RWPE2 (cell line): Measurements from ENCODE around the gene KIRREL3.

Source experiments
- ATAC-seq: fragments of 200-7000 bp; cut with Tn5 transposase; 3 replicates; pipeline ENCODE4 v1.9.1; 2021; ENCODE audit warnings: low read depth
- DNase-seq: peaks from one replicate; pipeline ENCODE4 v3.0.0-alpha.2; 2020; ENCODE audit warnings: low spot score
- H3K27ac ChIP-seq: fragments of 450-650 bp; 2 replicates; pipeline ENCODE4 v1.5.1; 2017; ENCODE audit warnings: mild to moderate bottlenecking; ENCODE audit not compliant: poor library complexity, severe bottlenecking
- H3K27me3 ChIP-seq: fragments of 250-450 bp; sonication (Bioruptor Pico); 2 replicates; pipeline ENCODE4 v1.5.1; 2021; ENCODE audit warnings: mild to moderate bottlenecking, moderate library complexity; ENCODE audit not compliant: insufficient read depth, poor library complexity, severe bottlenecking
- H3K36me3 ChIP-seq: fragments of 250-450 bp; sonication (Bioruptor Pico); 2 replicates; pipeline ENCODE4 v1.5.1; 2020; ENCODE audit warnings: low read depth, mild to moderate bottlenecking, moderate library complexity
- H3K4me1 ChIP-seq: fragments of 250-450 bp; sonication (Bioruptor Pico); 2 replicates; pipeline ENCODE4 v1.5.1; 2021; ENCODE audit warnings: mild to moderate bottlenecking, moderate library complexity; ENCODE audit not compliant: insufficient read depth, poor library complexity, severe bottlenecking
- H3K4me3 ChIP-seq: fragments of 250-450 bp; sonication (Bioruptor Pico); 2 replicates; pipeline ENCODE4 v1.5.1; 2021; ENCODE audit warnings: mild to moderate bottlenecking, moderate library complexity; ENCODE audit not compliant: severe bottlenecking
- H3K9me3 ChIP-seq: fragments of 250-450 bp; sonication (Bioruptor Pico); 2 replicates; pipeline ENCODE4 v1.5.1; 2021; ENCODE audit warnings: mild to moderate bottlenecking, moderate library complexity; ENCODE audit not compliant: severe bottlenecking
- TF ChIP-seq, protein P1 (sequence below): fragments of 450-650 bp; IDR thresholded peaks from one replicate; pipeline ENCODE4 v1.5.1; 2017; ENCODE audit warnings: mild to moderate bottlenecking, moderate library complexity; ENCODE audit not compliant: poor library complexity, severe bottlenecking

The KIRREL3 gene

DNA sequence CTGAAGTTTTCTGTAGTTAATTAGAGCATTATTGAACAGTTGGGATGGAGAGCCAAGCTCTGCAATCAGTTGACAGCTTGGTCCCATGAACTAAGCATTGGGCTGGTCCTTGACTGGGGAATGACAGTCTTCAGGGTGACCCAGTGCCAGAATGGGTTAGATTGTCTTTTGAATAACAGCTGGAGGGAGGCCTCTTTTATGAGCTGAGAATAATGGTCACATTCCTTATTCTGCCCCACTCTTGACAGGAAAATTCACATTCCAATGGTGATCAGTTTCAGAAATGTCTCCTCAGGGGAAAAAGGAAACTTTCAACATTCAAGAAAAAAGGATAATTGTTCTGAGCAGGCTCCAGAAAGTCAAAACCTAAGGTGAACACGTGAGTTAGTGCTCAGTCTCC is 113.9 kb downstream of the KIRREL3 start:
- ATAC-seq = no peak

DNA sequence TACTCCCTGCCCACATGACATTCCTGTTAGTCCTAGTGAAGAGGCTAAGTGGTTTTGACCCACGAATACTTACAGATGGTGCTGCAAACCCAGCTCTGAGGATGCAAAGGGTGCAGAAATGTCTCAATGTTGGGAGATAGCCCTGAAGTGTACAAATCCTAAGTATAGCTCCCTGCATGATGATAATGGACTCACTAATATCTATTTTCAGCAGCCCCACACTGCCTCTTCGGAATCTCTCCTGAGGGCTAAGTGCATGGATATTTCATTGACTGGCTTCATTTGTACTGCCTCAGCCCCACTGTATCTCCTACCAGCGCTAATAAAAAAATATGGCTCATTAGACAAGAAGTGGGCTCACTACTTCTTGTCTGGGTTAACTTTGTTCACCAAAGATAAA is 114.5 kb downstream of the KIRREL3 start:
- ATAC-seq (no peak), DNase-seq (no peak)
- TF ChIP-seq, protein P1, sequence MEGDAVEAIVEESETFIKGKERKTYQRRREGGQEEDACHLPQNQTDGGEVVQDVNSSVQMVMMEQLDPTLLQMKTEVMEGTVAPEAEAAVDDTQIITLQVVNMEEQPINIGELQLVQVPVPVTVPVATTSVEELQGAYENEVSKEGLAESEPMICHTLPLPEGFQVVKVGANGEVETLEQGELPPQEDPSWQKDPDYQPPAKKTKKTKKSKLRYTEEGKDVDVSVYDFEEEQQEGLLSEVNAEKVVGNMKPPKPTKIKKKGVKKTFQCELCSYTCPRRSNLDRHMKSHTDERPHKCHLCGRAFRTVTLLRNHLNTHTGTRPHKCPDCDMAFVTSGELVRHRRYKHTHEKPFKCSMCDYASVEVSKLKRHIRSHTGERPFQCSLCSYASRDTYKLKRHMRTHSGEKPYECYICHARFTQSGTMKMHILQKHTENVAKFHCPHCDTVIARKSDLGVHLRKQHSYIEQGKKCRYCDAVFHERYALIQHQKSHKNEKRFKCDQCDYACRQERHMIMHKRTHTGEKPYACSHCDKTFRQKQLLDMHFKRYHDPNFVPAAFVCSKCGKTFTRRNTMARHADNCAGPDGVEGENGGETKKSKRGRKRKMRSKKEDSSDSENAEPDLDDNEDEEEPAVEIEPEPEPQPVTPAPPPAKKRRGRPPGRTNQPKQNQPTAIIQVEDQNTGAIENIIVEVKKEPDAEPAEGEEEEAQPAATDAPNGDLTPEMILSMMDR = no peak
- Histone ChIP-seq H3K4me3 (no peak overlapping the region), H3K27me3 (no peaks in the 10 kb centered on the region), H3K36me3 (no peaks in the 10 kb centered on the region), H3K9me3 (no peaks in the 10 kb centered on the region), H3K4me1 (no peaks in the 10 kb centered on the region), H3K27ac (no peak overlapping the region)

More for the DNA sequence above, 113.9 kb downstream of the KIRREL3 start:
- Histone ChIP-seq H3K27ac (no peak overlapping the region), H3K27me3 (no peaks in the 10 kb centered on the region), H3K4me1 (no peaks in the 10 kb centered on the region), H3K4me3 (no peak overlapping the region), H3K36me3 (no peaks in the 10 kb centered on the region), H3K9me3 (no peaks in the 10 kb centered on the region)
- TF ChIP-seq, protein P1 = no peak
- no peak for DNase-seq

DNA sequence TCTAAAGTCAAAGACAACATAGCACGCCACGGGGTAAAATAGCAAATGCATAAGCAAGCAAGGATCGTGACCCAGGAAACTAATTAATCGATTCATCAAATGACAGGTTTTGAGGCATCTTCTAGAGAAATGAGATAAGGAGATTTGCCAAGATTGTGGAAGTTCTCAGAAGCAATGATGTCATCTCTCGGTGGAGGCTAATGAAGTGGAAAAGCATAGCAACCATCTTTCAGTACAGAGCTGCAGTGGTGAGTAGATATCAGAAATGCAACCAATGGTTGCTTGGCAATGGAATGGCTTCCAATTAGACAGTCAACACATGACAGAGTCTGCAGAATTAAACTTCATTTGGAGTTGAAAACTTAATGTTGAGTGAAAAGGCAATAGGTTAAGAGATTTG is 116.0 kb downstream of the KIRREL3 start:
- no peak for ATAC-seq
- DNase-seq = no peak

DNA sequence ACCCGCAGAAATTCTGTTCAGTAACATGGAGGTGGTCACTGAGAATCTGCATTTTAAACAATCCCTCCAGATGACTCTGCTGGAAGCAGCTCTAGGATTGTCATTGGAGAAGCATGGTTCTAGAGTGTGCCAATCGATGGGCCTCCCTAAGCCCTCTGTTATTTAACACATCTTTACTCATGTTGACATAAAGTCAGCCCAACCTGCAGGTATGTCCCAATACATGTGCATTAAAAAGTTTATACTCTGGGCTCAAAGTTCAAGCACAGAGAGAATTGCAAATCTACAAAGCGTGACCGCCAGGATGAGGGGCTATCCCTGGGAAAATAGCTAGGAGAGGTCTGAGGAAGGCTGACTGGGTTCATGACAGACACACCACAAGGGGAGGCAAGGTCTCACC is 116.4 kb downstream of the KIRREL3 start:
- Histone ChIP-seq H3K27ac (no peak overlapping the region), H3K4me3 (no peak overlapping the region), H3K36me3 (no peaks in the 10 kb centered on the region), H3K9me3 (no peaks in the 10 kb centered on the region), H3K27me3 (no peaks in the 10 kb centered on the region), H3K4me1 (no peaks in the 10 kb centered on the region)
- ATAC-seq = no peak
- DNase-seq = no peak
- TF ChIP-seq, protein P1 = no peak

More for the DNA sequence above, 116.0 kb downstream of the KIRREL3 start:
- Histone ChIP-seq H3K4me3 (no peak overlapping the region), H3K36me3 (no peaks in the 10 kb centered on the region), H3K9me3 (no peaks in the 10 kb centered on the region), H3K27me3 (no peaks in the 10 kb centered on the region), H3K27ac (no peak overlapping the region), H3K4me1 (no peaks in the 10 kb centered on the region)
- TF ChIP-seq, protein P1 = no peak

DNA sequence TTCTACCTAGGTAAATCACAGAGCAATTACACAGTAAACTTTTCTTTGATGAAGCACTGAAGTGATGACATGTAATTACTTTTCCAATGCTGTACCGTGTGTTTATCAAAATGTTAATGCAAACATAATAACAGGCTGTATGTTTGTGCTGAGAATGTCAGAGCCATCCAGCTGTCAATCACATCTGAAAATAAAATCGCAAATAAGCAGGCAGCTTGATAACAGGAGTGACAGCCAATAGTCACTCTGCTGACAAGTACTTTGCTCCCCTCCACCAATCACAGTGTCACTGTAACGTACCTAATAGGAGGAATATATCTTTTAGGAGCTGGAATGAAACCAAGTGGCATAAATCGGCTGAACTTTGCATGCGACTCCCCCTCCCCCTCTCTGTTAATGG is 119.7 kb downstream of the KIRREL3 start:
- Histone ChIP-seq H3K9me3 (no peaks in the 10 kb centered on the region), H3K4me3 (no peak overlapping the region), H3K27ac (no peak overlapping the region), H3K36me3 (no peaks in the 10 kb centered on the region), H3K27me3 (peaks cover 3% of the 10 kb centered on the region), H3K4me1 (no peaks in the 10 kb centered on the region)
- TF ChIP-seq, protein P1 = no peak
- DNase-seq (no peak), ATAC-seq (no peak)
